ENCODE measurements around the gene LAMB3.

Gene LAMB3

DNA sequence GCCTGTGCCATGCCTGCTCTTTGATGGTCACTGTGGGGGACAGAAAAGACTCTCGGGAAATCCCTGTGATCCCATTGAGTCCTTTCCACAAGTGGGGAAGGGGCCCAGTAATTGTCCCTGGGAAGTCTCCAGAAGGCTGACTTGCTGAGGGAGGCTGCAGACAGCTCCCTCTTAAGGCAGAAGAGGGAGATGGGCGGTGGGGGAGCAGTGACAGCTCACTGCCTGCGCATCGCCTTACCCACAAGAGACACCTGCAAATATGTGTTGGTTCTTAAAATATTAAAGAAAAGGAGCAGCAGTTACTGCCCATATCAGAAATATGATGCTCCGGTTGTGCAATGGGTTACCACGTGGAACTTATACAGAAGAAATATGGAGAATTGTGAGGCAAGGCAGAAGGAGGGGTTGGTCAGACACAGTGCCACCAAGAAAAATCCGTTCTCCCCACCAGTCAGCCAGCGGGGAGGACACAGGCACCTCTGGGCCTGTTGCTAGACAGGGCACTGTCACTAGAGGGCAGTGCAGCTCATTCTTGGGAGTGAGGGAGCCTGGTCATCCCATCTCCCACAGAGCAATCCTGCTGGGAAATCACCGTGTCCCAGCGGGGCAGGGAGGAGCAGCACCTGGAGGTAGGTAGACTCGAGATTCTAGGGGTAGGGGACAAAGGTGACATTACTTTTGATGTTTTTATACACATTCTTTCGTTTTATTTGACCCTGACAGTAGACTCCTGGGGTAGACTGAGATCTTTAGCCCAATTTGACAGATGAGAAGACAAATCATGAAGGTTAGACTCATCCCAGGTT is 75.6 kb downstream of the LAMB3 start:
- no peaks in the 10 kb centered on the region for H3K4me1 Mint-ChIP-seq (ENCODE audit: low read depth)
- peak; percentile 55 for DNase-seq (ENCODE audit: low spot score)
- H3K4me3 Mint-ChIP-seq, result no peak overlapping the region
- H3K9me3 Mint-ChIP-seq, result no peaks in the 10 kb centered on the region
- H3K36me3 Mint-ChIP-seq (ENCODE audit: low read depth), result no peaks in the 10 kb centered on the region
- H3K27ac Mint-ChIP-seq, result no peak overlapping the region
- H3K27me3 Mint-ChIP-seq (ENCODE audit: low read depth), result peaks cover 24% of the 10 kb centered on the region

DNA sequence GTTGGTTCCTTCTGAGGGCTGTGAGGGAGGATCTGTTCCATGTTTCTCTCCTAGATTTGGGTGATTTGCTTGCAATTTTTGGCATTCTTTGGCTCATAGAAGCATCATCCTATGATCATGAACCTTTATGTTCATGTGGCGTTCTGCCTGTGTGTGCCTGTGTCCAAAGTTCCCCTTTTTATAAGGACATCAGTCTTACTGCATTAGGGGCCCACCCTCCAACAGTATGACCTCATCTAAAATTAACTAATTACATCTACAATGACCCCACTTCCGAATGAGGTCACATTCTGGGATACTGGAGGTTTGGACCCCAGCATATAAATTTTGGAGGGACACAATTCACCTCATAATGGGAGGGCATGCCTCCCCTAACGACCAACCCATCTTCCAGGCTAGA is 81.5 kb downstream of the LAMB3 start:
- Mint-ChIP-seq H3K4me1 (ENCODE audit: low read depth) (peaks cover 6% of the 10 kb centered on the region), H3K36me3 (ENCODE audit: low read depth) (no peaks in the 10 kb centered on the region), H3K9me3 (no peaks in the 10 kb centered on the region), H3K4me3 (no peak overlapping the region), H3K27ac (no peak overlapping the region), H3K27me3 (ENCODE audit: low read depth) (peaks cover 45% of the 10 kb centered on the region)
- no peak for DNase-seq (ENCODE audit: low spot score)

DNA sequence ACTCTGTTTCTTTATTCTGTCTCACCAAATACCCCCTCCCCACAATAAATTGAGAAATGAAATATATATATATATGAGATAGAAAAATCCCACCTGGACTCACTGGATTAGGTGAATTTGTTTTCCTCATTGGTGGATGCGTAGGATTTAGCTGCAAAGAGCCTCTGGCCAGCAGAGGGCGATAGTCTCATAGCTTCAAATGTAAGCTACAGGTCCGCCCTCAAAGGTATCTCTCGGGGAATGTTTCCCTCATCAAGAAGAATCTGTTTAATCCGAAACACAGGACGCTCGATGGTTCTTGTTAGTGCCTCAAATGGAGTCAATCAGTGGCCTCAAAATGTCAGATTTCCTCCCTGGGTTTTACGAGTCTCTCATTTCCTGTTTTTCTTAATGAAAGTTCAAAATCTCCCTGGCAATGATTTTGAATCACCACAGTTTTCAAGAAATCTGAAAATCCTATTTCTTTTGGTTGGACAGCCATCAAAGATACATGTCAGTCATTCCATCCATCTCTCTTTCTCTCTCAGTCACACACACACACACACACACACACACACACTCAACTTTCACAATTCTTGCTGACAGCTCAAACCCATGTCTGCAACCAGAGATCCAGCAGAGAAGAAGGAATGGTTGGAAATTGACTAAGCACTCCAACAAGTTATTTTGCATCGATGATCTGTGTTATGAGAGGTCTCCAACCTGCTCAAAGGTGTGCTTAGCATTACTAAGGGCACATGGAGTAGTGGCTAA is 82.6 kb downstream of the LAMB3 start:
- H3K9me3 Mint-ChIP-seq, result no peaks in the 10 kb centered on the region
- H3K36me3 Mint-ChIP-seq (ENCODE audit: low read depth), result no peaks in the 10 kb centered on the region
- H3K27me3 Mint-ChIP-seq (ENCODE audit: low read depth), result peaks cover 43% of the 10 kb centered on the region
- H3K27ac Mint-ChIP-seq, result no peak overlapping the region
- DNase-seq (ENCODE audit: low spot score), result peak; percentile 49
- peak overlapping the region; percentile 13 for H3K4me3 Mint-ChIP-seq
- peaks cover 6% of the 10 kb centered on the region for H3K4me1 Mint-ChIP-seq (ENCODE audit: low read depth)

DNA sequence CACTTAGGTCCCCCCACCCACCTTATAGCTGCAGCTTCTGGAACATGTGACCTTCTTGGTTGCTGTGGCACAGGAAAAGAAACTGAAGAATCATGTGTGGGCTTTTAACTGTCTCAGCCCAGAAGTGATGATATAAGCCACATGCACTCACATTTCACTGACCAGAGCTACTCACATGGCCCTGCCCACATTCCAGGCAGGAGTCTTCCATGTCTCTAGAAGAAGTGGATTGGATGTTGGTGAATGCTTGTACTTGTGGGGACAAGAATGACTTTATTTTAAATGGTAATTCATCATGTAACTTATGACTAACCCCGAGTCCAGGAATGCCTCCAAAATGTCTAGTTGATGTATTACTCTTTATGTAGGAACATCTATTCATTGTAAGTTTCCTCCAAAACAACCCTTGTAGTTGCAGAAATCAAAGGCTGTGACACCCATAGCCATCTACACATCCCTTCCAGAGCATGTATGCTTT is 84.5 kb downstream of the LAMB3 start:
- no peaks in the 10 kb centered on the region for H3K36me3 Mint-ChIP-seq (ENCODE audit: low read depth)
- H3K9me3 Mint-ChIP-seq, result no peaks in the 10 kb centered on the region
- no peak overlapping the region for H3K27ac Mint-ChIP-seq
- no peak for DNase-seq (ENCODE audit: low spot score)
- no peak overlapping the region for H3K4me3 Mint-ChIP-seq
- peaks cover 40% of the 10 kb centered on the region for H3K27me3 Mint-ChIP-seq (ENCODE audit: low read depth)
- H3K4me1 Mint-ChIP-seq (ENCODE audit: low read depth), result peaks cover 6% of the 10 kb centered on the region

DNA sequence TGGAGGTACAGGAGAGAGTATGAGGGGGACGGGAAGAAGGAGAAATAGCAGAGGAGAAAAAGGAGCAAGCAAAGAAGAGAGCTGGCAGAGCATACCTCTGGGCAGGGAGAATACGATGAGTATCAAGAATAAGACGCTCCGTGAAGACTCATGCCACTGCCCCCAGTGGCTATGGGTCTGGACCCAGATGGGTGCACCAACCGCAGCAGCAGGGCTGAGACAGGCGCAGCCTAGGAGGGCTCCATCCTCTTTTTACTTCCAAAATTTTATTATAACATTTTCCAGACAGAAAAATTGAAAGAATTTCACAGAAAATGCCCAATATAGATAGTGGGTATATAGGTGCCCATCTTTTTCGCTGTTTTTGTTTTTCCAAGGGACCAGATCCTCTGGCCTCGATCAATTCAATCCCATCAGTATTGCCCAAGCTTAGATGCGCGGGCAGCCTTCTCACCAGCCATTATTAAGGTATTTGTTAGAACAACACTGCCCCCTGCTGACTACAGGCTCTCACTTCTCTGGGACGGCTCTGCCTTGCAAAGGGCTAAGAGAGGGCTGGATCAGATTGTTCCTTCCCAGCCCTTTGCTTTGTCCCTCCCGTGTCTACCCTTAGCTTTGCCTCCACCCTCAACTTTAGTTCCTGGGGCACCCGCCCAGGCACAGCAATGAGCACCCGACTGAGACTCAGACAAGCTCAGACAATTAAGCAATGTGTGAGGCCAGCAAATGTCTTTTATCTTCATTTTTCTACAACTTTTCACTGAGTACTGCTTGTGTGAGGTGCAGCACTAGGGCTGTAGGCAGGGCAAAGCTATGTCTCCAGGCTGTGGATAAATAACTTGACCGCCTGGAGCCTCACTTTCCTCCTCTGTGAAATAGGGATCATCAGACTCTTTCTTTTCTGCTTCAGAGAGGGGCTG is 86.2 kb downstream of the LAMB3 start:
- peaks cover 6% of the 10 kb centered on the region for H3K4me1 Mint-ChIP-seq (ENCODE audit: low read depth)
- peak; percentile 59 for DNase-seq (ENCODE audit: low spot score)
- peaks cover 36% of the 10 kb centered on the region for H3K27me3 Mint-ChIP-seq (ENCODE audit: low read depth)

More for the DNA sequence above, 86.2 kb downstream of the LAMB3 start:
- H3K4me3 Mint-ChIP-seq, result no peak overlapping the region
- H3K27ac Mint-ChIP-seq, result no peak overlapping the region
- H3K36me3 Mint-ChIP-seq (ENCODE audit: low read depth), result no peaks in the 10 kb centered on the region
- no peaks in the 10 kb centered on the region for H3K9me3 Mint-ChIP-seq

Data from T-helper 2 cell treated with Interferon-gamma antibody and Interleukin-4, amounts not matched to agents 5 μg/mL and 100 μg/mL, for 36 hours (primary cell).